ENCODE results near the gene POLD2. TPM values are rescaled to one million over a fixed set of nuclear protein-coding genes. Genes with fewer than 3 reads are reported as not detected.

POLD2 gene
- polyA plus RNA-seq, 5 donors: 87.9 to 126 (median 101) TPM

DNA sequence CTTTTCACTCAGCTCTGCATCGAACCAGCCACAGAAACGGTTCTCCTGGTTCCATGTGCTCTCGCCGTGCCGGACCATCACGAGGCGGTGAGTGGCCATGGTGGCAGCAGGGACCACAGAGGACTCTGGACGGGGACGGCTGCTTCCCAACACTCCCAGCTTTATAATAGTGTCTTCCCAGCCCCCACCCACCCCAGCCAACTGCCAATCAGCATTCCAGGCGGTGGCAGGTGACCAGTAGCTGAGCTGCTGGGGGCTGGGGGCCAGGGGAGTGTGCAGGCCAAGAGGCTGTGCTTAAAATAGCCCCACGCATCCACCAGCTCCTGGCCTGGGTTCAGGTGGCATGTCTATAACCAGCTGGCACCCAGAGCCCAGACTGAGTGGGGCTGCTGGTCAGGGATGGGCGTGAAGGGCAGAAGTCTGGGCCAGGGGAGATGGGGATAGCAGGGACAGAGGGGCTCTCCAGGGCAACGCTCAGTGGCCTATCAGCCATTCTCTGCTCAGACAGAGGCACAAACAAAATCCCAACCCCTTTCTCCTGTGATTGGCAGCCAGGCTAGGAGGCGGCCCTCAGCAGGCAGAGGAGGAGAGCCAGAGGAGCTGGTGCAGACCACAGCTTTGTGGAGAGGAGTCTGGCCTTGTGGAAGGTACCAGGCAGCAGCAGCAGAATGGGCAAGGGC, 57.8 kb downstream of the POLD2 start, which contains the start of gene PGAM2:
Gene PGAM2 (minus strand): TSS at position 137 of the 680 bp plus-strand sequence. CDS start 38 bp downstream, at position 99.
- no peak for DNase-seq

DNA sequence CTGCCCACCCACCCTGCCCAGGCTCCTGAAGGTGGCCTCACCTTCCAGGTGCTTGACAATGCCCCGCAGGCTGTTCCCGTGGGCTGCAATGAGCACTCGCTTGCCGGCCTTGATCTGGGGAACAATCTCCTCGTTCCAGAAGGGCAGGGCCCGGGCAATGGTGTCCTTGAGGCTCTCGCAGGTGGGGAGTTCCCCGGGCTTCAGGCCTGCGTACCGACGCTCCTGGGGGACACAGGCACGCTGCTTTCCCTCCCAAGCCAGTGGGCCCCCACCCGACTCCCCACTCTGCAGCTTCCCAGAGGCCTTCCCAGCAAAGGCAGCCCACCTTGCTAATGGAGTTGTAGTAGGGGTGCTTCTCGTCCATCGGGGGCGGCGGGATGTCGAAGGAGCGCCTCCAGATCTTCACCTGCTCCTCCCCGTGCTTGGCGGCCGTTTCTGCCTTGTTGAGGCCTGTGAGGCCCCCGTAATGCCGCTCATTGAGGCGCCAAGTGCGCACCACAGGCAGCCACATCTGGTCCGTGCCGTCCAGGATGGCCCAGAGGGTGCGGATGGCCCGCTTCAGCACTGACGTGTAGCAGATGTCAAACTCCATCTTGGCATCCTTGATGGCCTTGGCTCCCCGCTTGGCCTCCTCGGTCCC, 58.4 kb downstream of the POLD2 start:
- DNase-seq: no peak

Other genes with a start within 250 kb of the POLD2 start
- 10 to 100 TPM; 28.6 to 33.9 (median 29.0) TPM for gene URGCP, start 217.0 kb downstream of the POLD2 start, polyA plus RNA-seq (ENCODE audit: insufficient read depth in 1 of 5, insufficient read length in 5 of 5, low replicate concordance in 1 of 5)
- gene UBE2D4, start 197.1 kb downstream of the POLD2 start, polyA plus RNA-seq (ENCODE audit: insufficient read depth in 1 of 5, insufficient read length in 5 of 5, low replicate concordance in 1 of 5): 10 to 100 TPM; 13.0 to 21.0 (median 15.0) TPM
- 1 to 10 TPM in 4 of 5 donors, under 1 TPM in 1; 0.73 to 2.1 (median 1.8) TPM for gene SPDYE1, start 125.7 kb downstream of the POLD2 start, polyA plus RNA-seq (ENCODE audit: insufficient read depth in 1 of 5, insufficient read length in 5 of 5, low replicate concordance in 1 of 5)
- 10 to 100 TPM; 53.5 to 89.2 (median 59.3) TPM for gene DBNL, start 78.8 kb downstream of the POLD2 start, polyA plus RNA-seq (ENCODE audit: insufficient read depth in 1 of 5, insufficient read length in 5 of 5, low replicate concordance in 1 of 5)
- gene PGAM2, start 58.0 kb downstream of the POLD2 start, polyA plus RNA-seq (ENCODE audit: insufficient read depth in 1 of 5, insufficient read length in 5 of 5, low replicate concordance in 1 of 5): 10 to 100 TPM in 1 of 5 donors, under 1 TPM in 3, not detected in 1; 0.26 to 15.8 (median 0.61) TPM
- 10 to 100 TPM; 15.5 to 29.4 (median 26.6) TPM for gene POLM, start 41.0 kb downstream of the POLD2 start, polyA plus RNA-seq (ENCODE audit: insufficient read depth in 1 of 5, insufficient read length in 5 of 5, low replicate concordance in 1 of 5)
- 10 to 100 TPM; 40.9 to 74.4 (median 48.2) TPM for gene AEBP1, start 19.2 kb downstream of the POLD2 start, polyA plus RNA-seq (ENCODE audit: insufficient read depth in 1 of 5, insufficient read length in 5 of 5, low replicate concordance in 1 of 5)
- gene MYL7, start 17.8 kb upstream of the POLD2 start, polyA plus RNA-seq (ENCODE audit: insufficient read depth in 1 of 5, insufficient read length in 5 of 5, low replicate concordance in 1 of 5): 1 to 10 TPM in 2 of 5 donors, under 1 TPM in 3; 0.39 to 1.4 (median 0.90) TPM
- gene GCK, start 65.9 kb upstream of the POLD2 start, polyA plus RNA-seq (ENCODE audit: insufficient read depth in 1 of 5, insufficient read length in 5 of 5, low replicate concordance in 1 of 5): 1 to 10 TPM; 2.2 to 3.9 (median 2.5) TPM
- 10 to 100 TPM; 59.3 to 70.6 (median 63.4) TPM for gene YKT6, start 77.4 kb upstream of the POLD2 start, polyA plus RNA-seq (ENCODE audit: insufficient read depth in 1 of 5, insufficient read length in 5 of 5, low replicate concordance in 1 of 5)
- under 1 TPM; 0.73 to 0.96 (median 0.85) TPM for gene CAMK2B, start 202.0 kb upstream of the POLD2 start, polyA plus RNA-seq (ENCODE audit: insufficient read depth in 1 of 5, insufficient read length in 5 of 5, low replicate concordance in 1 of 5)